ENCODE measurements around the gene SLC6A9.

SLC6A9 gene

GRCh38 chr1:43968348-43968948 is 62.8 kb downstream of the SLC6A9 start:
- Histone ChIP-seq H3K4me2 (no peak overlapping the region), H3K9me3 (no peaks in the 10 kb centered on the region), H4K20me1 (peaks cover 19% of the 10 kb centered on the region; the same call in 1 of the 2 replicates), H3K27ac (no peak overlapping the region), H3K4me3 (no peak overlapping the region), H3K9ac (no peak overlapping the region), H3K27me3 (no peaks in the 10 kb centered on the region), H3K36me3 (peaks cover 62% of the 10 kb centered on the region), H3K4me1 (peaks cover 12% of the 10 kb centered on the region)
- TF ChIP-seq Cebpa-rat (IDR thresholded peaks at IDR 0.05), result no peak

GRCh38 chr1:43965316-43965715 is 65.9 kb downstream of the SLC6A9 start:
- Histone ChIP-seq H3K4me3 (no peak overlapping the region), H3K9me3 (no peaks in the 10 kb centered on the region), H3K27me3 (no peaks in the 10 kb centered on the region), H3K36me3 (peaks cover 67% of the 10 kb centered on the region), H3K27ac (no peak overlapping the region), H3K4me1 (peaks cover 2% of the 10 kb centered on the region), H3K4me2 (no peak overlapping the region), H4K20me1 (peaks cover 9% of the 10 kb centered on the region; the same call in 1 of the 2 replicates), H3K9ac (no peak overlapping the region)
- TF ChIP-seq Cebpa-rat (IDR thresholded peaks at IDR 0.05), result no peak

- peaks cover 80% of the 10 kb centered on the region for H3K36me3 ChIP-seq
Measured at GRCh38 chr1:43963890-43964289, 67.4 kb downstream of the SLC6A9 start.

GRCh38 chr1:43963006-43963405 is 68.3 kb downstream of the SLC6A9 start:
- TF ChIP-seq Cebpa-rat (IDR thresholded peaks at IDR 0.05), result no peak

More at GRCh38 chr1:43963890-43964289, 67.4 kb downstream of the SLC6A9 start:
- no peak overlapping the region for H3K4me2 ChIP-seq
- no peaks in the 10 kb centered on the region for H3K27me3 ChIP-seq
- no peak overlapping the region for H3K4me3 ChIP-seq
- peaks cover 5% of the 10 kb centered on the region; the same call in 1 of the 2 replicates for H4K20me1 ChIP-seq
- no peak for TF ChIP-seq Cebpa-rat (IDR thresholded peaks at IDR 0.05)
- no peak overlapping the region for H3K27ac ChIP-seq
- H3K4me1 ChIP-seq, result no peaks in the 10 kb centered on the region
- H3K9me3 ChIP-seq, result no peaks in the 10 kb centered on the region
- H3K9ac ChIP-seq, result no peak overlapping the region

GRCh38 chr1:43962324-43962723 is 68.9 kb downstream of the SLC6A9 start:
- Histone ChIP-seq H3K36me3 (peaks cover 88% of the 10 kb centered on the region), H3K27me3 (no peaks in the 10 kb centered on the region), H3K9me3 (no peaks in the 10 kb centered on the region), H3K27ac (no peak overlapping the region), H3K9ac (no peak overlapping the region), H3K4me1 (no peaks in the 10 kb centered on the region), H4K20me1 (peaks cover 5% of the 10 kb centered on the region; the same call in 1 of the 2 replicates), H3K4me3 (no peak overlapping the region), H3K4me2 (no peak overlapping the region)
- TF ChIP-seq Cebpa-rat (IDR thresholded peaks at IDR 0.05), result no peak

More at GRCh38 chr1:43963006-43963405, 68.3 kb downstream of the SLC6A9 start:
- Histone ChIP-seq H4K20me1 (peaks cover 5% of the 10 kb centered on the region; the same call in 1 of the 2 replicates), H3K9ac (no peak overlapping the region), H3K27ac (no peak overlapping the region), H3K9me3 (no peaks in the 10 kb centered on the region), H3K36me3 (peaks cover 88% of the 10 kb centered on the region), H3K4me2 (no peak overlapping the region), H3K27me3 (no peaks in the 10 kb centered on the region), H3K4me1 (no peaks in the 10 kb centered on the region), H3K4me3 (no peak overlapping the region)

- Histone ChIP-seq H3K4me2 (no peak overlapping the region), H3K27me3 (no peaks in the 10 kb centered on the region), H4K20me1 (peaks cover 5% of the 10 kb centered on the region; the same call in 1 of the 2 replicates), H3K4me1 (no peaks in the 10 kb centered on the region), H3K36me3 (peaks cover 88% of the 10 kb centered on the region), H3K9ac (no peak overlapping the region), H3K4me3 (no peak overlapping the region), H3K27ac (no peak overlapping the region), H3K9me3 (no peaks in the 10 kb centered on the region)
- no peak for TF ChIP-seq Cebpa-rat (IDR thresholded peaks at IDR 0.05)
Measured at GRCh38 chr1:43961692-43962091, 69.6 kb downstream of the SLC6A9 start.

GRCh38 chr1:43960798-43961197 is 70.5 kb downstream of the SLC6A9 start:
- Histone ChIP-seq H3K27ac (no peak overlapping the region), H3K36me3 (peaks cover 88% of the 10 kb centered on the region), H3K4me2 (no peak overlapping the region), H3K27me3 (no peaks in the 10 kb centered on the region), H3K4me3 (no peak overlapping the region), H3K9ac (no peak overlapping the region), H3K9me3 (no peaks in the 10 kb centered on the region), H3K4me1 (no peaks in the 10 kb centered on the region), H4K20me1 (peaks cover 4% of the 10 kb centered on the region; the same call in 1 of the 2 replicates)
- TF ChIP-seq Cebpa-rat (IDR thresholded peaks at IDR 0.05), result no peak

- no peak overlapping the region for H3K27ac ChIP-seq
- no peak overlapping the region for H3K4me2 ChIP-seq
- H3K27me3 ChIP-seq, result no peaks in the 10 kb centered on the region
- H3K4me1 ChIP-seq, result no peaks in the 10 kb centered on the region
- TF ChIP-seq Cebpa-rat (IDR thresholded peaks at IDR 0.05), result no peak
- H4K20me1 ChIP-seq, result peaks cover 13% of the 10 kb centered on the region
- H3K9ac ChIP-seq, result no peak overlapping the region
- H3K4me3 ChIP-seq, result no peak overlapping the region
- peaks cover 77% of the 10 kb centered on the region for H3K36me3 ChIP-seq
- H3K9me3 ChIP-seq, result no peaks in the 10 kb centered on the region
Measured at GRCh38 chr1:43958351-43959255, 72.7 kb downstream of the SLC6A9 start.

- H3K9ac ChIP-seq, result no peak overlapping the region
- no peaks in the 10 kb centered on the region for H3K9me3 ChIP-seq
- H3K4me3 ChIP-seq, result no peak overlapping the region
- peaks cover 9% of the 10 kb centered on the region for H3K4me1 ChIP-seq
- H3K4me2 ChIP-seq, result no peak overlapping the region
- peaks cover 24% of the 10 kb centered on the region for H4K20me1 ChIP-seq
- H3K27me3 ChIP-seq, result no peaks in the 10 kb centered on the region
- no peak overlapping the region for H3K27ac ChIP-seq
- H3K36me3 ChIP-seq, result peaks cover 66% of the 10 kb centered on the region
- no peak for TF ChIP-seq Cebpa-rat (IDR thresholded peaks at IDR 0.05)
Measured at GRCh38 chr1:43957407-43958040, 73.7 kb downstream of the SLC6A9 start.
